HUES64 (cell line): ENCODE measurements around the gene KLF16.

Experiments
- H3K27ac ChIP-seq: 2 replicates; pipeline ENCODE4 v1.7.0; 2013; ENCODE audit warnings: low read depth, low read length, inconsistent platforms
- H3K27me3 ChIP-seq: 2 replicates; pipeline ENCODE4 v1.6.1; 2013; ENCODE audit warnings: mild to moderate bottlenecking, low read length; ENCODE audit not compliant: insufficient read depth
- H3K36me3 ChIP-seq: 2 replicates; pipeline ENCODE4 v1.6.1; 2013; ENCODE audit warnings: mild to moderate bottlenecking, low read length; ENCODE audit not compliant: insufficient read depth
- H3K4me1 ChIP-seq: 2 replicates; pipeline ENCODE4 v1.6.1; 2013; ENCODE audit warnings: mild to moderate bottlenecking, low read length, moderate library complexity; ENCODE audit not compliant: insufficient read depth
- H3K4me3 ChIP-seq: 2 replicates; pipeline ENCODE4 v1.5.1; 2013; ENCODE audit warnings: mild to moderate bottlenecking, low read length, moderate library complexity
- H3K9ac ChIP-seq: 2 replicates; pipeline ENCODE4 v1.6.1; 2013; ENCODE audit warnings: mild to moderate bottlenecking, low read depth, low read length
- H3K9me3 ChIP-seq: 2 replicates; pipeline ENCODE4 v1.6.1; 2013; ENCODE audit warnings: low read depth, low read length; ENCODE audit not compliant: insufficient read depth
- WGBS: fragments of 150-250, 120-280 bp; methylation state at CpG from one replicate; pipeline ENCODE4 v1.1.7; 2013; ENCODE audit warnings: missing lambda C conversion rate; 5-methylcytosine and 5-hydroxymethylcytosine counted together

Gene KLF16

DNA sequence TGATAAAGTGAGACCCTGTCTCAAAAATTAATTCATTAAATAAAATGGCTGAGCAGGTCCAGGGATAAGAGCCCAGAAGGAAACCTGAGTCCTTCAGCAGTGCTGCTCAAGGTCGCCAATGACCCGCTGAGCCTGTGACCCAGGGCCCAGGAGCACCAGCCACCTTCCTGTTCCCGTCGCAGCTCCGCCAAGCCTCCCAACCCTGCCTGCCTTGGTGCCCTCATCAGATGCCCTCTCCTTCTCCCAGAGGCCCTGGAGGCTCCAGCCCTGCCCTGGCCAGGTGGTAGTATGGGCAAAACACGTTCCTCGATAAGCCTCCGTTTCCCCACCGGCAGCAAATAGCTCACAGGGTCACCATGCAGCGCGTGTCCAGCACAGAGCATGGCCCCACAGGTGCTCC is 17.7 kb downstream of the KLF16 start:
- Histone ChIP-seq H3K9ac (no peak overlapping the region), H3K36me3 (no peaks in the 10 kb centered on the region), H3K4me3 (no peak overlapping the region)

GRCh38 chr19:1845125-1845515 is 18.3 kb downstream of the KLF16 start:
- Histone ChIP-seq H3K9me3 (no peaks in the 10 kb centered on the region), H3K27ac (no peak overlapping the region), H3K9ac (no peak overlapping the region), H3K27me3 (no peaks in the 10 kb centered on the region), H3K4me1 (peaks cover 9% of the 10 kb centered on the region), H3K36me3 (no peaks in the 10 kb centered on the region), H3K4me3 (no peak overlapping the region)
- 95% methylated on average over 16 of the region's 16 CpGs for WGBS

More for the DNA sequence above, 17.7 kb downstream of the KLF16 start:
- H3K9me3 ChIP-seq = no peaks in the 10 kb centered on the region
- H3K4me1 ChIP-seq = peaks cover 9% of the 10 kb centered on the region
- no peaks in the 10 kb centered on the region for H3K27me3 ChIP-seq
- WGBS = 97% methylated on average over 11 of the region's 11 CpGs
- H3K27ac ChIP-seq = no peak overlapping the region

- WGBS = 95% methylated on average over 18 of the region's 19 CpGs
- no peak overlapping the region for H3K9ac ChIP-seq
- H3K4me1 ChIP-seq = peaks cover 9% of the 10 kb centered on the region
Observed at GRCh38 chr19:1844513-1845124, 18.8 kb downstream of the KLF16 start.

GRCh38 chr19:1843646-1844394 is 19.6 kb downstream of the KLF16 start:
- Histone ChIP-seq H3K36me3 (no peaks in the 10 kb centered on the region), H3K27ac (no peak overlapping the region), H3K27me3 (no peaks in the 10 kb centered on the region), H3K4me1 (peaks cover 9% of the 10 kb centered on the region), H3K4me3 (no peak overlapping the region), H3K9ac (no peak overlapping the region), H3K9me3 (no peaks in the 10 kb centered on the region)
- 90% methylated on average over 25 of the region's 25 CpGs for WGBS

More at GRCh38 chr19:1844513-1845124, 18.8 kb downstream of the KLF16 start:
- Histone ChIP-seq H3K4me3 (no peak overlapping the region), H3K27me3 (no peaks in the 10 kb centered on the region), H3K36me3 (no peaks in the 10 kb centered on the region), H3K27ac (no peak overlapping the region), H3K9me3 (no peaks in the 10 kb centered on the region)

DNA sequence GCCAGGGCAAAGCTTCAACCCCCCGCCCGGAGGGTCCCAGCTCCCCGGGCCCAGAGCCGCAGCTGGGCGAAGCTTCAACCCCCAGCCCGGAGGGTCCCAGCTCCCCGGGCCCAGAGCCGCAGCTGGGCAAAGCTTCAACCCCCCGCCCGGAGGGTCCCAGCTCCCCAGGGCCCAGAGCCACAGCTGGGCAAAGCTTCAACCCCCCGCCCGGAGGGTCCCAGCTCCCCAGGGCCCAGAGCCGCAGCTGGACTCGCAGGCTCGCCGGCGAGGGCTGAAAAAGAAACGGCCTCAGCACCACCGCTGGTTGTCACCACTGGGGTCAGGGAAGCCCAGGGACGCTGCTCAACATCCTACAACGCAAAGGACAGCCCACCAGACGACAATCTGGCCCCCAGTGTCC is 20.3 kb downstream of the KLF16 start:
- no peaks in the 10 kb centered on the region for H3K36me3 ChIP-seq
- WGBS = 93% methylated on average over 22 of the region's 22 CpGs
- H3K27ac ChIP-seq = no peak overlapping the region
- H3K27me3 ChIP-seq = no peaks in the 10 kb centered on the region
- H3K4me1 ChIP-seq = peaks cover 9% of the 10 kb centered on the region
- no peaks in the 10 kb centered on the region for H3K9me3 ChIP-seq
- H3K9ac ChIP-seq = peak overlapping the region; percentile 5; the same call in 1 of the 2 replicates
- H3K4me3 ChIP-seq = no peak overlapping the region

DNA sequence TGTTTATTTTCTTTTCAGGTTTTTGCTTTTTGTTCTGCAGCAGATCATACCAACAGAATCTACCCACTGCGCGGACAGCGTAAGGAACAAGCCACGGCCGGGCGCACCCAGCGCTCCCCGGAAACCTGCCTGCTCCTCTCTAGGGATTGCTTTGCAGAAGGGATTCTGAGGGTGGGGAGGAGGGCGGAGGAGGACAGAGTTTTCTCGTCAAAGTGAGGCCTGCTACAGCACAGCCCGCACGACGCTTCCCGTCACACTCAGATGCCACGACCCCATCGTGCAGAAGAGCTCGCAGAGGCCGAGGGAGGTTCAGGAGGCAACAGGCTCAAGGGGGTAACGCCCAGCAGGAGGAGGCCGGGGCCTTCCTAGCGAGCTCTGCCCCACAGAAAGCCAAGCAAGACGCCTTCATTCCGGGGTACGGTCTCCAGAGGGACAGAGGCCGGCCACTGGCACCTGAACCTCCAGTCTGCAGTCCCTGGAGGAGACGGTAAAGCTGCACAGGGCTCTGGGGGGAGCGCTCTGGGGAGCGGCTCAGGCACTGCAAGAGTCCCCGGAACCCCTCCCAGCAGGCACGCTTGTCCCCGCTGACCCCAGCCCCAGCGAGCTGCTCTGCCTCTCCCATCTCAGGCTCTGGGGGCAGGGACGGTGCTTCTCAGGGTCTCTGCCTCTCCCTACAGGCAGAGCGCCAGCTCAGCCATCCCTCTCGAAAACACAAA is 22.0 kb downstream of the KLF16 start:
- Histone ChIP-seq H3K27me3 (no peaks in the 10 kb centered on the region), H3K27ac (0 out of 2 replicates have a peak overlapping the region, but pooled peaks have one; percentile 13), H3K4me1 (no peaks in the 10 kb centered on the region), H3K4me3 (no peak overlapping the region), H3K9me3 (no peaks in the 10 kb centered on the region), H3K36me3 (no peaks in the 10 kb centered on the region), H3K9ac (no peak overlapping the region; the same call in 1 of the 2 replicates)
- WGBS = 92% methylated on average over 35 of the region's 35 CpGs

DNA sequence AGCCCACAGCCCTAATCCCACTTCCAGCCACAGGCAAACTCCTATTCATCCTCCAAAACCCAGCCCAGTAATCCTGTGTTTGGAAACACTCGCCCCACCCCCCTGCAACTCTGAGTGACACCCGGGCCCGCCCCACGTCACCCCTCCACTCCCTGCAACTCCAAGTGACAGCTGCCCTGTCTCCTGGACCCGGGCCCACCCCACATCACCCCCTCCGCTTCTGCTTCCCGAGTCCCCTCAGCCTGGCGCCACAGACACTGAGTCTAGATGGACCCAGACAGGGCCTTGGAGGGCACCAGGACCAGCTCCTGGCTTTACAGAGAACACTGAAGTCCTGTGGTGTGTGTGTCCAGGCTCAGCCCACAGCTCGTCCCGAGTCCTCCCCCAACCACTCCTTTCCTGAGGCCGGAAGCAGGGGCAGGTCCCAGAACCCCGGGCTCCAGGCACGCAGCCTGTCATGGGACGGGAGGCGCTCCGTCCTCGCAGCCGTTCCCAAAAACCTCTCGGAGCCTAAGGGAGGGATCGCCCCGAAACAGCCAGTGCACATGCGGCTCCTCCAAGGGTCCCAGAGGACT is 22.8 kb downstream of the KLF16 start:
- peak overlapping the region; percentile 14; the same call in 1 of the 2 replicates for H3K9ac ChIP-seq
- H3K36me3 ChIP-seq = no peaks in the 10 kb centered on the region
- H3K4me3 ChIP-seq = no peak overlapping the region
- no peaks in the 10 kb centered on the region for H3K27me3 ChIP-seq
- no peaks in the 10 kb centered on the region for H3K4me1 ChIP-seq
- H3K27ac ChIP-seq = 0 out of 2 replicates have a peak overlapping the region, but pooled peaks have one; percentile 13
- 89% methylated on average over 22 of the region's 22 CpGs for WGBS
- H3K9me3 ChIP-seq = no peaks in the 10 kb centered on the region

DNA sequence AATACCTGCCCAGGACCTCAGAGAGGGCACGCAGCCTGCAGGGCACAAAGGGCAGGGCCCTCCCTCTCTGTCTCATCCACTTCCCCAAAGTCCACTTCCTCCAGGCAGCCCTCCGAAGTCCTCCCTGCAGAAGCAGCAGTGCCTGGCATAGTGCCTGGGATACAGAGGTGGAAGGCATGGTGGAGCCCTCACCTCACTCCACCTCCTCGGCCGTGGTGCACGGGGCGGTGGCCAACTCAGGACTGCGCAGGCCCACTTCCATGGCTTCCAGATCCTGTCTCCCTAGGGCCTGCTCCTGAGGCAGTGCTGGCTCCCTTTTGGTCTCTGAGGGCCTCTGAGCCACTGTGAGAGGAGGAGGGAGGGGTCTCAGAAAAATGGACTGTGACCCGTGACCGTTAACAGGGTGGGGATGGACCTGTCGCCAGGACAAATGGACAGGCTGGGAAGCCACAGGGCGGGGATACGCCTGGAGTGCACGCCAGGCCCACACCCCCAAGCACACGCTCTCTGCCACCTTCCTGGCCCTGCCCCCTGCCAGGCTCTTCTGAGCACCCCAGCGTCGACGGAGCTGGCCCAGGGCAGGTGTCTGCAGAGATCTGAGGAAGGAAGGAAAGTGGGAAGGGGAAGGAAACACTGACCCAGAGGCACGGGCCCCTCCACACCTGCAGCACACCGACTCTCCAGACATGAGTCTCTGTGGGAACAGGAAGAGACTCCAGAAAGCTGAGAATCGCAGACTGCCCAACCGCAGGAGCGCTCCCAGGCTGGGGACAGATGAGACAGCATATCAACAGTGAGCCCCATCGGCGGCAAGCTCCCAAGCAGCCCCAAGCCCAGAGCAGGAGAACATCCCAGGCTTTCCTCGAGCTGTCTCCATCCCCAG is 23.5 kb downstream of the KLF16 start:
- Histone ChIP-seq H3K36me3 (no peaks in the 10 kb centered on the region), H3K27me3 (no peaks in the 10 kb centered on the region), H3K4me1 (no peaks in the 10 kb centered on the region), H3K9me3 (no peaks in the 10 kb centered on the region), H3K4me3 (no peak overlapping the region), H3K27ac (no peak overlapping the region), H3K9ac (no peak overlapping the region)
- 95% methylated on average over 25 of the region's 25 CpGs for WGBS

DNA sequence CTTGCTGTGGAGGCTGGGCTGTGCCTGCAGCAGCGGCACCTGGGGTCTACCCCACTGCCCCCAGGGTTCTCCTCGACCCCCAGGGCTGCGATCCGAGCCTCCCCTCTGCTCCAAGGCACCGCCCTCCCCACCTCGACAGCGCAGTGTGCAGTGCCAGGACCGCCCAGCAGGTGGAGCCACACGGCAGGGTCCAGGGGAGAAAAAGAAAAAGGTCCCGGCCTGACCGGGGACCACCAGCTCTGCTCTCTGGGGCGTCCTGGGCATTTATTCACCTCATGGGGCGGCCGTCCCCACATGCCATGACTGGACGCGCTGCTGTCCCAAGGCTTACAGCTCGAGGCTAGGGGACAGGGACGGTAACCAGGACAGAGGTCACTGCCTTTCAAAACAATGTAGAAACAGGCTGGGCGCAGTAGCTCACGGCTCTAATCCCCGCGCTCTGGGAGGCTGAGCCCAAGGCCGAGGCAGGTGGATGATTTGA is 25.7 kb downstream of the KLF16 start:
- Histone ChIP-seq H3K9me3 (no peaks in the 10 kb centered on the region), H3K27me3 (no peaks in the 10 kb centered on the region), H3K27ac (no peak overlapping the region), H3K4me3 (no peak overlapping the region), H3K36me3 (no peaks in the 10 kb centered on the region), H3K9ac (no peak overlapping the region), H3K4me1 (no peaks in the 10 kb centered on the region)
- 41% methylated on average over 23 of the region's 23 CpGs for WGBS

- Histone ChIP-seq H3K9me3 (no peaks in the 10 kb centered on the region), H3K27ac (no peak overlapping the region), H3K4me3 (no peak overlapping the region), H3K27me3 (no peaks in the 10 kb centered on the region), H3K4me1 (no peaks in the 10 kb centered on the region), H3K9ac (no peak overlapping the region), H3K36me3 (no peaks in the 10 kb centered on the region)
- 87% methylated on average over 11 of the region's 11 CpGs for WGBS
Observed at GRCh38 chr19:1837222-1837565, 26.2 kb downstream of the KLF16 start.
